OCI-LY1 (cell line): ENCODE measurements around the gene SHROOM1.
A peak's percentile ranks its signal among the peaks of the same experiment; 100 is the strongest.

Source experiments
- H2AFZ ChIP-seq: fragments of 200-600 bp; sonication (generic), shearing (Covaris generic); 2 replicates; pipeline ENCODE4 v1.6.0; 2014; ENCODE audit warnings: antibody characterized with exemption, mild to moderate bottlenecking, low read length
- H3F3A ChIP-seq: fragments of 200-600 bp; sonication (generic), shearing (Covaris generic); 2 replicates; pipeline ENCODE4 v1.6.0; 2014; ENCODE audit warnings: mild to moderate bottlenecking, antibody characterized with exemption, low read length, moderate library complexity; ENCODE audit not compliant: insufficient read depth
- H3K27ac ChIP-seq: fragments of 200-600 bp; sonication (generic); 2 replicates; pipeline ENCODE4 v1.5.1; 2014; ENCODE audit warnings: low read length, mixed run types, mild to moderate bottlenecking, low read depth; ENCODE audit not compliant: poor library complexity, severe bottlenecking
- H3K27me3 ChIP-seq: fragments of 200-600 bp; sonication (generic); 2 replicates; pipeline ENCODE4 v1.6.0; 2014; ENCODE audit warnings: antibody characterized with exemption, mild to moderate bottlenecking, low read length, moderate library complexity; ENCODE audit not compliant: insufficient read depth
- H3K36me3 ChIP-seq: fragments of 200-600 bp; sonication (generic); 2 replicates; pipeline ENCODE4 v1.6.1; 2014; ENCODE audit warnings: mild to moderate bottlenecking, antibody characterized with exemption, low read length, moderate library complexity, mixed read lengths; ENCODE audit not compliant: insufficient read depth
- H3K4me1 ChIP-seq: fragments of 200-600 bp; sonication (generic); 2 replicates; pipeline ENCODE4 v1.5.1; 2014; ENCODE audit warnings: mild to moderate bottlenecking, low read length, moderate library complexity; ENCODE audit not compliant: insufficient read depth, severe bottlenecking
- H3K4me2 ChIP-seq: fragments of 200-600 bp; sonication (generic), shearing (Covaris generic); 2 replicates; pipeline ENCODE4 v1.6.1; 2014; ENCODE audit warnings: low read length
- H3K4me3 ChIP-seq: fragments of 200-600 bp; sonication (generic); 2 replicates; pipeline ENCODE4 v1.5.1; 2014; ENCODE audit warnings: low read length, low read depth, mild to moderate bottlenecking, mixed read lengths; ENCODE audit not compliant: poor library complexity, severe bottlenecking
- H3K79me2 ChIP-seq: fragments of 200-600 bp; shearing (Covaris generic); 2 replicates; pipeline ENCODE4 v1.6.1; 2016; ENCODE audit warnings: mixed run types, low read length, mixed read lengths; ENCODE audit not compliant: insufficient read depth
- H3K9ac ChIP-seq: fragments of 200-600 bp; sonication (generic), shearing (Covaris generic); 2 replicates; pipeline ENCODE4 v1.6.1; 2014; ENCODE audit warnings: mild to moderate bottlenecking, low read length, mixed read lengths
- H3K9me2 ChIP-seq: fragments of 200-600 bp; sonication (generic), shearing (Covaris generic); 2 replicates; pipeline ENCODE4 v1.6.1; 2014; ENCODE audit warnings: low read depth, mild to moderate bottlenecking, low read length, mixed read lengths
- H3K9me3 ChIP-seq: fragments of 200-600 bp; shearing (Covaris generic); 2 replicates; pipeline ENCODE4 v1.6.1; 2014; ENCODE audit warnings: low read length, mixed read lengths
- H4K20me1 ChIP-seq: fragments of 200-600 bp; sonication (generic), shearing (Covaris generic); 2 replicates; pipeline ENCODE4 v1.6.0; 2016; ENCODE audit warnings: mild to moderate bottlenecking, low read length; ENCODE audit not compliant: insufficient read depth
- CTCF ChIP-seq: fragments of 200-600 bp; sonication (generic), shearing (Covaris generic); IDR thresholded peaks from 2 replicates; pipeline ENCODE4 v1.5.1; 2017; ENCODE audit warnings: mild to moderate bottlenecking, antibody characterized with exemption, low read length, moderate library complexity, mixed read lengths
- EZH2 ChIP-seq: fragments of 200-600 bp; sonication (generic), shearing (Covaris generic); IDR thresholded peaks from 2 replicates; pipeline ENCODE4 v1.8.0; 2017; ENCODE audit warnings: borderline replicate concordance, mixed run types, mild to moderate bottlenecking, antibody characterized with exemption, low read length, moderate library complexity, mixed read lengths

Gene SHROOM1

GRCh38 chr5:132778856-132779255 is 51.6 kb downstream of the SHROOM1 start:
- Histone ChIP-seq H3K27me3 (peaks cover 5% of the 10 kb centered on the region; the same call in 1 of the 2 replicates), H3K27ac (no peak overlapping the region)

GRCh38 chr5:132778129-132778528 is 52.3 kb downstream of the SHROOM1 start:
- Histone ChIP-seq H3K36me3 (no peaks in the 10 kb centered on the region), H3K79me2 (no peaks in the 10 kb centered on the region), H3K27me3 (peaks cover 5% of the 10 kb centered on the region; the same call in 1 of the 2 replicates), H3K4me3 (no peak overlapping the region), H3K4me1 (no peaks in the 10 kb centered on the region), H3K27ac (no peak overlapping the region), H2AFZ (no peak overlapping the region), H3F3A (no peaks in the 10 kb centered on the region), H3K9ac (no peak overlapping the region), H3K4me2 (no peak overlapping the region; the same call in 1 of the 2 replicates), H4K20me1 (no peaks in the 10 kb centered on the region), H3K9me2 (no peaks in the 10 kb centered on the region), H3K9me3 (no peaks in the 10 kb centered on the region)
- TF ChIP-seq EZH2 (no peak), CTCF (no peak)

More at GRCh38 chr5:132778856-132779255, 51.6 kb downstream of the SHROOM1 start:
- no peak overlapping the region for H2AFZ ChIP-seq
- no peaks in the 10 kb centered on the region for H3K4me1 ChIP-seq
- TF ChIP-seq CTCF (no peak), EZH2 (no peak)
- no peaks in the 10 kb centered on the region for H4K20me1 ChIP-seq
- no peak overlapping the region for H3K9ac ChIP-seq
- H3K4me3 ChIP-seq: no peak overlapping the region
- no peaks in the 10 kb centered on the region for H3K9me2 ChIP-seq
- no peaks in the 10 kb centered on the region for H3K36me3 ChIP-seq
- no peak overlapping the region for H3K4me2 ChIP-seq
- no peaks in the 10 kb centered on the region for H3K9me3 ChIP-seq
- no peaks in the 10 kb centered on the region for H3F3A ChIP-seq
- no peaks in the 10 kb centered on the region for H3K79me2 ChIP-seq

DNA sequence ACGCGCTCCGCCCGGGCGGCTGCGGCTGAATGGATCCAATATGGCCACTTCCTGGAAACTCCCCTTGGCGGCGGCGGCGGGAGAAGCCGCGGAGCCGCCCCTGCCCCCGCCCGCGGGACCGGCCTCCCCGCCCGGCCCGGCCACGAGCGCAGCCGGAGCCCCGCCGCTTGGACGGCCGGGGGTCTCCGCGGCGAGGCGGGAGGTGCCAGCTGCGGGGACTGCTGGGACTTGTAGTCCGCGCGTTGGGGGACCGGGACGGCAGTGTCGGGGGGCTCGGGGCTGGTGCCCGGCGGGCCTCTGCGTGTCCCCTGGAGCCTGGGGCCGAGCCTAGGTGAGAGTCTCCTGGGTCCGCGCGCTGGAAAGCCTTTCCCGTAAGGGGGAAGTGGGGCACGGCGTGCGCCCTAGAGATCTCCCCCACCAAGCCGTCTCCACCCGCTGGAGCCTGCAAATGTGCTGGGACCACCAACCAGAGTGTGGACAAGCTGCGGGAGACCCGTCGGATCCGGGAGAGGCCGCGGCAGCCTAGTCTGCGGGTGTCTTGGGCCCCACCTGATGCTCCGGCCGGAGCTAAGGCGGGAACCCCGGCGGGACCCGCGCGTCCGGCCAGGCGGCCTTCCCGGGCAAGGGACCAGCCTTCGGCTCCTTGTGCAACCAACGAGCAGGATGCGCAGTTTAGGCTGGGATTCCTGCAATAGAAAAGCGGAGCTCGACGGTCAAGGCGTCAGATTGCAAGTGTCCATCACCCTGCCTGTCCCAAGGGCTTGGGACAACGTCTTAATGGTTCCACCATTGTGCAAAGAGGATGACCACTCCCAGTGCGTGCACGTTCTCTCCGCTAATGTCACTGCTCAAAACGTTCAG is 53.0 kb downstream of the SHROOM1 start, which contains the start of gene SEPTIN8:
Gene SEPTIN8 (minus strand): TSS at position 31 of the 861 bp plus-strand sequence. CDS start 102 bp downstream, outside the sequence.
- Histone ChIP-seq H3K4me1 (no peaks in the 10 kb centered on the region), H3K27ac (no peak within 1 kb of the TSS), H3K9me3 (no peaks in the 10 kb centered on the region), H2AFZ (no peak within 1 kb of the TSS), H3K9ac (no peak within 1 kb of the TSS; the same call in 1 of the 2 replicates), H3K9me2 (no peaks in the 10 kb centered on the region), H3K79me2 (no peaks in the 10 kb centered on the region), H4K20me1 (no peaks in the 10 kb centered on the region), H3K27me3 (peaks cover 5% of the 10 kb centered on the region; the same call in 1 of the 2 replicates), H3K36me3 (no peaks in the 10 kb centered on the region), H3K4me3 (peak within 1 kb of the TSS; percentile 61), H3F3A (no peaks in the 10 kb centered on the region), H3K4me2 (peak within 1 kb of the TSS; percentile 52)
- TF ChIP-seq EZH2 (no peak), CTCF (no peak)
